HG03354 (cell line): Measurements from ENCODE around the gene RNMT.
"Not testable (repeated sequence)": the region's sequence is repeated elsewhere in the genome, so short reads cannot be mapped to it uniquely, and the experiment has no call there.

Experiments used
- ATAC-seq: cut with Tn5 transposase; IDR thresholded peaks from one replicate; pipeline ENCODE4 v1.9.1; 2021; ENCODE audit warnings: mild to moderate bottlenecking; ENCODE audit not compliant: unreplicated experiment, poor library complexity, severe bottlenecking

RNMT gene

DNA sequence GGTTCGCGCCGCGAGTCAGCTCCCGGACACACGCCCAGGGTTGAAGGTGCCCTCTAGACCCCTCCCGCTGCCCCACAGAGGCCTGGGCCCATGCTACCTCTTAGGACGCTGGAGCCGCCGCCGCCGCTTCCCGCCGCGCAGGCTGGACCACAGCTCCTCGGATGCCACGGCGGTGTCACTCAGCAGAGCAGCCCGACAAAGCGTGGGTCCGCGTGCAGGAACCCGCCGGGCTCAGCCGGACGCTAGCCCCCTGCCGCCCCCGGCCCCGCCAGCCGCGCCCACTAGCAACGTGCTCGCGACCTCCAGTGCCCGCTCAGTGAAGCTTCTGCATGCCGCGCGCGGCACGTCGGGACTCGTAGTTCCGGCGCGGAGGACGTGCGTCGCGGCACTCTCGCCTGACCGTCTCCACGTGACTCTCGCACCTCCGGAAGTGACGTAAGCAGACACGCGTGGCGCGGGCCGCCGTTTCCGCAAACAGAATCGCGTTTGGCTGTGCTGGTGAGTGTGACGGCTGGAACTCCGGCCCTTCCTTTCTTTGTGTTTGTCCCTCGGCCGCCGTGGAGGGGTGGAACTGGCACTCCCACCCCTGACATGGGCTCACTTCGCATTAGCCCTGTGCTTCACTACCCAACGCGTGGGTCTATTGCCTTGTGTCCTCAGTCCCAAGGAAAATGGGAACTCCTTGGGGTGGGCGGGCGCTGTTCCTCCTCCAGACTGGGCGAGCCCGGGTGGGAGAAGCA is at the start of gene RNMT, which contains the start of gene FAM210A:
Gene RNMT (plus strand): TSS at position 442 of the 740 bp plus-strand sequence. CDS start 4,845 bp downstream, outside the sequence.
Gene FAM210A (minus strand): TSS at position 327 of the 740 bp plus-strand sequence. CDS start 44,481 bp downstream, outside the sequence.
- ATAC-seq, result peak; percentile 93

DNA sequence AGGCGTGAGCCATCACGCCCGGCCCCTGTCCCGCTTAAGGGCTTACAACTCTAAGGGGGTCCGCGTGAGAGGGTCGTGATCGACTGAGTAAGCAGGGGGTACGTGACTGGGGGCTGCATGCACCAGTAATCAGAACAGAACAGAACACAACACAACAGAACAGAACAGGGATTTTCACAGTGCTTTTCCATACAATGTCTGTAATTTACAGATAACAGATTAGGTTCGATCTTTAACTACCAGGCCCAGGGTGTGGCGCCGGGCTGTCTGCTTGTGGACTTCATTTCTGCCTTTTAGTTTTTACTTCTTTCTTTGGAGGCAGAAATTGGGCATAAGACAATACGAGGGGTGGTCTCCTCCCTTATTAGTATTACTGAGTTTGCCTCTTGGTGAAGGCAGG is 49.1 kb upstream of the RNMT start:
- not testable (repeated sequence) for ATAC-seq

DNA sequence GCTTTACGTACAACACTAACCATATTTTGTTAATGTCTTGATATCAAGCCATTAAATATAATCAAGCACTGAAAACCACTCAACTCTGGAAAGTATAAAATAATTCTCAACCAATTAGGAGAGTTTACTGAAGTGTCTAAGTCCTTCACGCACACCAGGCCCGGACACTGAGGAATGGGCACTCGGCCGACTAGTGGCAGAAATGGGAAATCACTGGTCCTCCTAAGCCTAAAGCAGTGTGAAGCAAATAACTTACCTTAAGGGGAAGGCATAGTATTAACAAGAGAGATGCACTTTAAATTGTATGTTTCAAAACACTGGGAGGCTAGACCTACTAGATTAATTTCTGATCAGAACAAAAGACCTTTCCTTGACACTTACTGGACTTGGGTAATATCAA is 45.9 kb upstream of the RNMT start:
- ATAC-seq, result no peak

DNA sequence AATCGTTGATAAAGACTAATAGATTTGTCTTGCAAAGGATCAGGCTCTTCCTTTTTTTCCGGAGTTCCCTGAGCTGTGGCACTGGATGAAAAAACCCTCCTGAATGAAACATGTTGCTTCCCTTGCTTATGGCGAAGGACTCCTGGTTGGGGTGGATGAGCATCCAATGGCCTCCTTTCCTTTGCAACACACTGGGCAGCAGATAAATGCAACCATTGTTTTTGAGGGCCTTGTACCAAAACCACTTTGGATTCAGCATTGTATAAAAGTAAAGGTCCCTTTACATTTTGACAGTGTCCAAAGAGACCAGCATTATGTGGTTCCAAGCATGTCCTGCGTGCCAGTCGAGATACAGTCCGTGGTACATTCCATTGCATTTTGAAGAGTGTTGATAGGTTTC is 44.8 kb upstream of the RNMT start:
- no peak for ATAC-seq

DNA sequence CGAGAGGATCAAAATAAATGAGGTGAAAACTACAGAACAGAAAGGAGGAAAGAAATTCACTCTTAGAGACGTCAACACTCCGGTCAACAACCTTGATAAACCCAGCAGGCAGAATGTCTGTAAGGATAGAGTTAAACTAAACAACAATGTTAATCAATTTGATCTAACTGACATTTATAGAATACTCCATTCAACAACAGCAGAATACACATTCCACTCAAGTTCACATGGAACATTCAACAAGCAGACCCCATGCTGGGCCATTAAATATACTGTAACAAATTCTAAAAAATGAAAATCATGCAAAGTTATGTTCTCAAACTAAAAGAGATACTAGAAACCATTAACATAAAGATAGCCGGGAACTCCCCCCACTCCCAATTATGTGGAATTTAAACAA is 41.9 kb upstream of the RNMT start:
- no peak for ATAC-seq

DNA sequence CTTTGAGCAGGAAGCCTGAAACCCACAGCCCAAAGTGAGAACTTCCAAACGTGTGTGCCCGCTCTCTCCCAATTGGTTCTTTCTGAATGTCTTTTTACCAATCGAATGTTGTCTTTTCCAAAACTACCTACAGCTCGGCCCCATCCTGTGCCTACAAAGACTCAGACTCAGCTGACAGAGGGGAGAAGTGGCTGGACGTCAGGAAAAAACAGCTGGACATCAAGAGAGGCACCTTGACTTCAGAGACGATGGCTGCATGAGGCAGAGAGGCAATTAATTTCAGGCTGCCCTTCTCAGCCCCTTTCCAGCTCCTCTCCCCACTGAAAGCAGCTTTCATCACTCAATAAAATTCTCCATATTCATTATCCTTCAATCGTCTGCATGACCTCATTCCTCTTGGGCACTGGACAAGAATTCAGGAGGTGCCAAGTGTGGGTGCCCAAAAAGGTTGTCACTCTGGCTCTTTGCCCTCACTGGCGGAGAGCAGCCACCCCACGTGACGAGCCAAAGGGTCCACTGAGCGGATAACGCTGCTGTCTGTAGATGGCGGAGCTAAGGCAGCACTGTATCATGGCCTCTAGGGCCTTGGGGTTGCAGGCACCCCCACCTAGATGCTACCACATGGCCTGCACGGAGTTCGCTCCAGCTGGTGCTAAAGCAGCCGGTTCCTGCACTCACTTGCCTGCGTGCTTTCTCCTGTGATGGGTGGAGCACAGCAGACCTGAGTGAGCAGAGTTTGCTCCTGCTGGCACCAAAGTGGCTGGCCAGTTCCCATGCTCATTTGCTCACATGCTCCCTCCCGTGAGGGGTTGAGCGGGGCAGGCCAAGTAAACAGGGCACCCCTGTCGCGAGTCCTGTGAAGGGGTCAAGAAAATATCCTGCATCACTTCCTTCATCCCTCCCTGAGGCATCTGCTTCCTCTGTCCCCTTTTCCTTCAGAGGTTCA is 38.0 kb upstream of the RNMT start:
- no peak for ATAC-seq

DNA sequence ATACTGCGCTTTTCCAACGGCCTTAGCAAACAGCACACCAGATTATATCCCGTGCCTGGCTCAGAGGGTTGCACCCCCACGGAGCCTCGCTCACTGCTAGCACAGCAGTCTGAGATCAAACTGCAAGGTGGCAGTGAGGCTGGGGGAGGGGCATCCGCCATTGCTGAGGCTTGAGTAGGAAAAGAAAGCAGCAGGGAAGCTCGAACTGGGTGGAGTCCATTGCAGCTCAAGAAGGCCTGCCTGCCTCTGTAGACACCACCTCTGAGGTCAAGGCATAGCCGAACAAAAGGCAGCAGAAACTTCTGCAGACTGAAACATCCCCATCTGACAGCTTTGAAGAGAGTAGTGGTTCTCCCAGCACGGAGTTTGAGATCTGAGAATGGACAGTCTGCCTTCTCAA is 36.4 kb upstream of the RNMT start:
- not testable (repeated sequence) for ATAC-seq

DNA sequence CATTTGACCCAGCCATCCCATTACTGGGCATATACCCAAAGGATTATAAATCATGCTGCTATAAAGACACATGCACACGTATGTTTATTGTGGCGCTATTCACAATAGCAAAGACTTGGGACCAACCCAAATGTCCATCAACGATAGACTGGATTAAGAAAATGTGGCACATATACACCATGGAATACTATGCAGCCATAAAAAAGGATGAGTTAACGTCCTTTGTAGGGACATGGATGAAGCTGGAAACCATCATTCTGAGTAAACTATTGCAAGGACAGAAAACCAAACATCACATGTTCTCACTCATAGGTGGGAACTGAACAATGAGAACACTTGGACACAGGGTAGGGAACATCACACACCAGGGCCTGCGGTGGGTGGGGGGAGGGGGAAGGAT is 31.1 kb upstream of the RNMT start:
- ATAC-seq, result not testable (repeated sequence)

DNA sequence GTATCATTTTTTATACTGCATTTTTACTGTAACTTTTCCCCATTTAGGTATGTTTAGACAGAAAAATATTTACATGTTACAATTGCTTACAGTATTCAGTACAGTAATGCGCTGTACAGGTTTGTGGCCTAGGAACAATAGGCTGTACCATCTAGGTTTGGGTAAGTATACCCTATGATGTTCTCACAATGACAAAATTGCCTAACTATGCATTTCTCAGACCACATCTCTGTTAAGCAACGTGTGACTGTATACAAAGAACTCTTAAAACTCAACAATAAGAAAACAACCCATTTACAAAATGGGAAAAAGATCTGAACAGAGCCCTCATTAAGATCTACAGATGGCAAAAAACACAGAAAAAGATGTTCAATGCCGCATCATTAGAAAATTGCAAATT is 29.5 kb upstream of the RNMT start:
- no peak for ATAC-seq

DNA sequence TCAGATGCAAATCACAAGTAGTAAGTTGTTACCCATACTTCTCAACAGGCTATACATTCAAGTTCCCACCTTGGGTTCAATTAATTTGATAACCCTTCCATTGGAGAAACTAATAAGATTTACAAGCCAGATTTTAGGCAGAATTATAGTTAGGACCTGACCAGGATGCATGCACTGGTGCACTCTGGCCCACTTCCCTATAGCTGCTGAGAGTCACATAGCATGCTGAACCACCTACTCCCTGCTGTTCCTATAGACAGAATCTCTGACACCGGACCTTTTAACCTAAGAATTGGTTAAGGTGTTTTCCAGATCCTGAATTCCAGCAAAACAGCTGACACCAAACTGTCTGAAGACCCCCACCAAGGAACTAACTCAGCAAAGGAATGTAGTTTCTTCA is 26.3 kb upstream of the RNMT start:
- no peak for ATAC-seq

DNA sequence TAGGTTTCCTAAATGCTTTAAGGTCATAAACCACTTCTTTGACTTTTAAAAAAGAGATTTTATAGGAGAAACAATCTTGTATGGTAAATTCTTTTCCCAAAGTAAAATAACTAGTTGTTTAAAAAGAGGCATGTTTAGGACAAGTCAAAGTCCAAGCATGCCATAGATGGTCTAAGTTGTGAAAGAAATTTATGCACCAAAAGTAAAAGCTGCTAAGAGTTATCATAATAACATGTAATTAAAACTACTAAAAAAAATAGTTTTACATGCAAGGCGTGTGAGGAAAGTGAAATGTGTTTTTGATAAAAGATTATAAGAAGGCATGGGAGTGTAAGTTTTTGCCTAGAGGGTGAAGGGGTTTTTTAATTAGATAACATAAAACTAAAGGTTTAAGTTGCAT is 22.6 kb upstream of the RNMT start:
- no peak for ATAC-seq

DNA sequence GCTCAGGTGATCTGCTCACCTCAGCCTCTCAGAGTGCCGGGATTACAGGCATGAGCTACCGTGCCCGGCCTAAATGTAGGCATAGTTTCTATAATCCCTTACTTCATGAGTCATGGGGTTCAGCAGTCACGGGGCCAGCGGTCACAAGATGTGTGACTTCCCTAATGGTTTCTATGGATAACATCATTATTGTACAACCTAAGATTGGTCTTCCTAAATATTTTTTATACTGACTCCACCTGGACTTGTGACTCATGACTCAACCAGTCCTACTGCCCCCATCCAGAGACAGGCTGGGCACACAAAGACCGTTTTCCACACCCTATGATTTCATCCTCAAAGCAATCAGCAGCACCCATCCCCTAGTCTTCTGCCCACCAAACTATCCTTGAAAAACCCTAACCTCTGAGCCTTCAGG is 16.1 kb upstream of the RNMT start:
- no peak for ATAC-seq

DNA sequence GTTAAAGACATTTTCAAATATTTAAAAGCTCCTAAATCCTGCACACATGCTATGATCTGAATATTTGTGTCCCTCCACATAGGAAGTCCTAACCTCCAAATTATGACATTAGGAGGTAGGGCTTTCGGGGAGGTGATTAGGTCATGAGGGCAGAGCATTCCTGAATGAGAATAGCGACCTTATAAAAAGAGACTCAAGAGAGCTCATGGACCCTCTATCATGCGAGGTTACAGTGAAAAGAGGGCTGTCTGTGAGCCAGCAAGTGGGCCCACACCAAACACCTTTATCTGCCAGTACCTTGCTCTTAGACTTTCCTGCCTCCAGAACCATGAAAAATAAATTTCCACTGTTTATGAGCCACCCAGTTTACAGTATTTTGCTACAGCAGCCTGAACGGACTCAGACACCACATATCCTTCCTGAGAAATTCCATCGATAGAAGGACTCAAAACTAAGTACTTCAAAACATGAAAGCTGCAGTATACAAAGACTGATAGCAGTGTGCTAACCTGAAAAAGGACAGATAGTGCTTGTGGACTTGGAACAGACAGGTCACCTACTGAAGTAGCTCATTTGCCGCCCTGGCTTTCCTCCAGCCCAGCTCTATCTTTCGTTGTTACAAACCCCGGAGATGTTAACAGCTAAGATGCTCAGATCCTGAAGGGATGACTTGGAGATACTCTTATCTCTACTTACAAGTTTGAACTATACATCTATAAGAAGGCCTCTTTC is 13.9 kb upstream of the RNMT start:
- ATAC-seq, result no peak

DNA sequence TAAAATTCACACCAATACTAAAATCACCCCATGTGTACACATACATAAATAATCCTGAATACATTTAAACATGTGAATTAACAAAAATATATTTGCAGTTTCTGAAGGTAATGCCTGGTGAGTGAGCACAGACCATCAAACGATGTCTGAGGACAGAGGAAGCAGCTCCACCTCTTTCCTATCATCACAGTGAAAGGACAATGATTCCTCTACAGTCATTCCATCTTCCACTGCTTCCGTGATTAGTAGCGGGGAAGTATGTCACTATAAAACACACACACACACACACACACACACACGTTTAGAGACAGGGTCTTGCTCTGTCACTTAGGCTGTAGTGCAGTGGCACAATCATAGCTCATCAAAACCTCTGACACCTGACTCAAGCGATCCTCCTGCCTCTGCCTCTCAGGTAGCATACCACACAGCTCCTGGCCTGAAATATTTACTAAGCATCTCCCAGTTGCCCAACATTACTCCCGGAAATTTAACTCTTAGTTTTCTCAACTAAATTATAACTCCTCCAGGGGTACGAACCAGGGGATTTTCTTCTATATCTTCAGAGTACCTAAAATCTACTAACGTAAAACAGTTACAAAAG is 12.9 kb upstream of the RNMT start:
- no peak for ATAC-seq

DNA sequence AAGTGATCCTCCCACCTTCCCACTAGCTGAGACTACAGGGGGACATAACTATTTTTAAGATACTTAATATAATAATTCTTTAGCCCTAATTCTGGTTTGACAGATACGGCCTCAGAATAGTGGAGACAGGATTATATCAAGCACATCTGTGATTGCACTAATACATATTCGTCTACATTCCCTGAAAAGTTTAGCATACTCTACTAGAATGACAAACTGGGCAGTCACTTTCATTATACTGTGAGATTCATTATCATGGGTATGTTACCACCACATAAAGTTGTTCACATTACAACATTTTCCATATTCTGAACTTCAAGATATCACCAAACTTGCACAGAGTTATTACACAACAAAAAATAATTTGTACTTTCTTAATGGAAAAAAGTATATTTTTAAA is 11.1 kb upstream of the RNMT start:
- ATAC-seq, result no peak

DNA sequence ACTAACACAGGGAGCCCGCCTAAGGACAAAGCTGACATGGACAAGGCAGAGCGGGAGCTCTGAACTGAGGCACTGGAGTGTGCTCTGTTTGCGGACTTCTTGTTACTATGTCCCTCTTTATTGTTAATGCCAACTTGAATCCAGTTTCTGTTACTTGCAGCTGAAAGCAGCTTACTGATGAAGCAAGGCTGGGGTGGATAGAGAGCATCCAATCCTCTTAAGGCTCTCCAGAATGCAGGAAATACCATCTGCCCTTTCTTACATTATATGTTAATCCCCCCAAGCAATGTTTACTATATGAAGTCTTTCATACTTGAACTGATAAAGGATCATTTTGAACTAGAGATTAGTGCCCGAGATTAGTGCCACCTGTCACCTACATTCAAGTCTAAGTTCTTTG is 9.6 kb upstream of the RNMT start:
- ATAC-seq, result no peak

DNA sequence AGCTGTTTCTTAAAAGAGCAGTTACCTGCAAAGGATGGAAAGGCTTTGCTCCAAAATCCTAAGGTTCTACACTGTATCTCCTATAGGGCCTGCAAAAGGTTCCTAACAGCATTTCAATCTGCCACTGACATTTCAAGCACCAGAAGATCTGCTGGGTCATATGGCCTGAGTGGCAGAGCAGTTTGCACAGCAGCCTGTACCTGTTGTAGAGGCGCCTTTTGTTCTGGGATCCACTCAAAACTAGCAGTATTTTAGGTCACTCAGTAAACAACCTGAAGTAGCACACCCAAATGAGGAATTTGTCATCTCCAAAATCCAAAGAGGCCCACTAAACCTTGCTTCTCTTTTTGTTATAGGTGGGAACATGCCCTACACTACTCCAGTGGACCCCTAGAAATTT is 6.3 kb upstream of the RNMT start:
- no peak for ATAC-seq

DNA sequence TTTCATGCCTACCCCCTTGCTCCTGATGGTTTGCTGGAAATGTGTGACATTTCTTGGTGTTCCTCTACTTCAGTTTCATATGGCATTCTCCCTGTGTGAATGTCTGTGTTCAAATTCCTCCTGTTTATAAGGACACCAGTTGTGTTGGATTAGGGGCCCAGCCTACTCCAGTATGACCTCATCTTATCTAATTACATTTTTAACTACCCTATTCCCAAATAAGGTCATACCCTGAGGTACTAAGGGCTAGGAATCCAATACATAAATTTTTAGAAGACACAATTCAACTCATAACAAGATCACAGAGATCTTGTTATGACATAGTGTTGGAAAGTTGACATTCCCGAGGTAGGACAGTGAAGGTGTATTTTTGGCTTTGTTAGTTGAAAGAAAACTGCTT is 5.6 kb upstream of the RNMT start:
- no peak for ATAC-seq

DNA sequence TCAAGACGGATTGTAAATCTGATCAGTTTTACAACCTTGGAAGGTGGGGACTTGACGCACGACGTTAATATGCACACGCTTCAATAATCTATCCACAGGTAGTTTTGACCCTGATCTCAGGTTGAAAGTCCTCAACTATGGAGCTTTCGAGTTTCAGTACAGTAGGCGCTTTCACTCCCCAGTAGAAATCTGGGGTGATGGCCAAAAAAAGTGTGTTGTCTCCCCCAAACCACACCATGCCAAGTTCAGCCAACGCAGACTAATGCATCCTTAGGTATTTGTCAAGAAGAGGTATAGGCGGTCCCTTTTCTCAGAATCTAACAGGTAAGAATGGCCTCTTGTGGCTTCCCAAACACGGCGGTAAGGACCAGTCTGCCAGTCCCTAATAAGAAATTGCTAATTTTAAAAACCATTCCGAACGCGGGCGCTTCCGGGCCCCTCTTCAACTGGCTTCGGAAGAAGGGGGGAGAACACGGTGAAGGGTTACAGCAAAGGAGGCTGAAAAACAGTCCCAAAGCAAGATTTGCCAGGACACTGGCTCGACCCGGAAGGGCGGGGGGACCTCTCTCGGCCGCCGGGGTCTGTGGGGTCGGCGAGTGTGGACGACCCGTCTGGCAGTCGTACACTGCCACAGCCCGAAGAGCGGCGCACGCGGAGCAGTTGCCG is 774 bp upstream of the RNMT start:
- no peak for ATAC-seq
